ENCODE results near the gene ZNF366. TPM values are rescaled to one million over a fixed set of nuclear protein-coding genes. Genes with fewer than 3 reads are reported as not detected.

The ZNF366 gene
- total RNA-seq, 2 donors from 2014 or later = 7.0 to 9.1 TPM

- DNase-seq (no peak), ATAC-seq (no peak)
- intact Hi-C loops (cut with DNase I) = no loop called here
Measured at GRCh38 chr5:72393052-72393451, 114.2 kb downstream of the ZNF366 start.

Other genes starting within 250 kb of the ZNF366 start
- gene MRPS27, start 187.2 kb downstream of the ZNF366 start, total RNA-seq = 10 to 100 TPM; 46.0 to 50.1 TPM
- 10 to 100 TPM in 1 of 2 donors, 1 to 10 TPM in 1; 8.5 to 12.4 TPM for gene PTCD2, start 187.0 kb downstream of the ZNF366 start, total RNA-seq